ENCODE results near the gene CPNE5. TPM values are rescaled to one million over a fixed set of nuclear protein-coding genes. Genes with fewer than 3 reads are reported as not detected.

The CPNE5 gene
- total RNA-seq, 1 donor: 0.18 TPM

GRCh38 chr6:36807750-36808149 is 31.5 kb downstream of the CPNE5 start:
- H3K4me3 ChIP-seq (ENCODE audit: low read depth, low read length): no peak overlapping the region
- TF ChIP-seq CTCF (IDR thresholded peaks at IDR 0.05; ENCODE audit: insufficient read depth, low read length): no peak

DNA sequence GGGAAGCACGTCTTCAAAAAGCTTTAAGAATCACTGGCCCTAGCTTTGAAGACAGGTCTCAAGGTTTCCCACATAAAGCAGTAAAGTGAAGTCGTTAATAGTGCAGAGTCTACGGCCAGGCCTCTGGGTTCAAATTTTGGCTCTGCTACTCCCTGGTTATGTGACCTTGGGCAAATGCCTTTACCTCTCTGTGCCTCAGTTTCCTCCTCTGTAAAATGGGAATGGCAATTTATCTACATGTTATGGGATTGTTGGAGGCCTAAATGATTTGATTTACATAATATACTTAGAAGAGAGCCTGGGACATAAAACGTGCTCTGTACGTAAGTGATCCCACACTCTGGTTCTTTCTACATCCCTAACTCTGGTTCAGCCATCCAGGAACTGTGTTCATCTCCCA is 32.1 kb downstream of the CPNE5 start:
- no peak overlapping the region for H3K4me3 ChIP-seq (ENCODE audit: low read depth, low read length)
- no peak for DNase-seq (ENCODE audit: low read depth)
- TF ChIP-seq CTCF (IDR thresholded peaks at IDR 0.05; ENCODE audit: insufficient read depth, low read length): no peak

More at GRCh38 chr6:36807750-36808149, 31.5 kb downstream of the CPNE5 start:
- DNase-seq (ENCODE audit: low read depth): no peak

DNA sequence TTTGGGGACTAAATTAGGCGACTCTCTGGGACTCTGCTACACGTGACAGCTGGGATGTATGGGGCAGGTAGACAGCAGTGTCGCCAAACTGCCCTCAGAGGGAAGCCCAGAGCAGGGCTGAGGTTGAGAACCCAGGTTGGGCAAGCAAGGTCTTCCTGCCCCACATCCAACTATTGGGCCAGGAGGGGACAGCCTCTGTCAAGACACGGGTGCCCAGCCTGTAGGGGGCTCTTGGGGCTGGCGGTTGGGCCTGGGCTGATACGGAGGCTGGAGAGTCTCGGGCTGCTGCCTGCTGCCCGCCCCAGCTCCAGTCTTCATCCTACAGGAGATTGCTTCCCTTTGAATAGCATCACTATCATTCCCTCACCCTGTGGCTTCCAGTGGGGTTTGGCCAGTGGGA is 33.3 kb downstream of the CPNE5 start:
- TF ChIP-seq CTCF (IDR thresholded peaks at IDR 0.05; ENCODE audit: insufficient read depth, low read length): no peak
- no peak overlapping the region for H3K4me3 ChIP-seq (ENCODE audit: low read depth, low read length)
- no peak for DNase-seq (ENCODE audit: low read depth)

DNA sequence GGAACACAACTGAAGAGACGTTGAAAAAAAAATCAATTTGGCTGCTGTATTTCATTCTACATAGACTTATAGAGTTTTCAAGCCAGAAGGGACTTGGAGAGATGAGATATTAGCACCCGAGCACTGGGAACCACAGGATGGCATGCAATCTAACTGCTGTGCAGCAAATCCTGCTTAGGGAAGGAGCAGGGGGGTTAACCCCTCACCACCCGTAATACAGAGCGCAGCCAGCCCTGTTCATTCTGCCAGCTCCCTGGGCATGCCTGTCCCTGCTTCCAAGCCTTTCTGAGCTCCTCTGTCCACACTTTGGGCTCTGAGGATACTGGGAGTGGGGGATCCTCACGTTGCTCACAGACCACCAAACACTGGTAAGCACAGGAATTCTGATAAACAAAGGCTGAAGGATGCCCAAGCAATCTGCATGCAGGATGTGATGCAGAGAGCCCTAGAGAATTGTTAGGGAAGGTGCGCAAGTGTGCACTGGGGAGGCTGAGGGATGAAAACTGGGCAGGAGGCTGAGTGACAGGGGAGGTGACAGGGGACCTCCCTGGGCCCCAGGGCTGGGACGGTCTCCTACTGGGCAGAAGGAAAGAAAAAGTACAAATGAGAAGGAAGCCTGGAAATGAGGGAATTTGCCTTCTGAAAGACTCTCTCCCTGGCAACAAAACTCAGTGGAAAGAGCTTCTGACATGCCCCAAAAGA is 34.0 kb downstream of the CPNE5 start:
- H3K4me3 ChIP-seq (ENCODE audit: low read depth, low read length): no peak overlapping the region
- no peak for TF ChIP-seq CTCF (IDR thresholded peaks at IDR 0.05; ENCODE audit: insufficient read depth, low read length)
- DNase-seq (ENCODE audit: low read depth): no peak

DNA sequence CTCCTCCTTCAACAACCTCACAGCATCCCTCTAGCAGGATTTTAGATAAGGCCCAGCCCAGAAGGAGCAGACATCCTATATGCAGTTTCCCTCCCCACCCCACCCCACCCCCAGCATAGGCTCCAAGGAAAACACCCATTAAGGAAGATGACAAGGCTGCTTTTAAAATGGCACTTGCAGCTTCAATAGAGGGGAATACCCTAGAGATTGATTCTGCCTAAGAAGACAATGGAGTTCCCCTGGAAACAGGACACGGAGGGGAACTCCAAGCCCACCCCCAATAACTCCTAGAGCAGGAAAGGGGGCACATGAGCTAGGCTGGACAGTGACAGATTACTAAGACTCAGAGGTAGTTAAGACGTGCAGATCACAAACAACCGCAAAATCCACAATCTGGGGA is 34.7 kb downstream of the CPNE5 start:
- TF ChIP-seq CTCF (IDR thresholded peaks at IDR 0.05; ENCODE audit: insufficient read depth, low read length): no peak
- no peak overlapping the region for H3K4me3 ChIP-seq (ENCODE audit: low read depth, low read length)
- DNase-seq (ENCODE audit: low read depth): no peak

- no peak for DNase-seq (ENCODE audit: low read depth)
- no peak overlapping the region for H3K4me3 ChIP-seq (ENCODE audit: low read depth, low read length)
- TF ChIP-seq CTCF (IDR thresholded peaks at IDR 0.05; ENCODE audit: insufficient read depth, low read length): no peak
Measured at GRCh38 chr6:36803908-36804307, 35.3 kb downstream of the CPNE5 start.

DNA sequence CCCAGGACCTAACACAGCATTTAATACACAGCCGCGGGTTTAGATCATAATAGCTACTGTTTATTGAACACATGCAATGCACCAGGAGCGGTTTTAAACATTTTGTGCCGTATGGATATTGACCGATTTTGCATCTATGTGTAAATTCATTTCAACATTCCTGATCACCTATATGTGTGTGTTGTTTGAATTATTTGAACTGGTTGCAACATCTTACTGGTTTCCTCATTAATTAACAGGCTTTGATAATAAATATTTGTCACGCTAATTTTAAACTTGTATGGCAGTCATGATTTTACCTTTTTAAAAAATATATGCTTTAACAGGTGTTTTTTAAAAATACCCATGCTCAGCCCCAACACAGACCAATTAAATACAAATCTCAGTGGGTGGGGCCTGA is 35.8 kb downstream of the CPNE5 start:
- no peak overlapping the region for H3K4me3 ChIP-seq (ENCODE audit: low read depth, low read length)
- no peak for DNase-seq (ENCODE audit: low read depth)
- no peak for TF ChIP-seq CTCF (IDR thresholded peaks at IDR 0.05; ENCODE audit: insufficient read depth, low read length)

Data from fibroblast of the aortic adventitia (primary cell).